ENCODE data around the gene ZBTB7C.

DNA sequence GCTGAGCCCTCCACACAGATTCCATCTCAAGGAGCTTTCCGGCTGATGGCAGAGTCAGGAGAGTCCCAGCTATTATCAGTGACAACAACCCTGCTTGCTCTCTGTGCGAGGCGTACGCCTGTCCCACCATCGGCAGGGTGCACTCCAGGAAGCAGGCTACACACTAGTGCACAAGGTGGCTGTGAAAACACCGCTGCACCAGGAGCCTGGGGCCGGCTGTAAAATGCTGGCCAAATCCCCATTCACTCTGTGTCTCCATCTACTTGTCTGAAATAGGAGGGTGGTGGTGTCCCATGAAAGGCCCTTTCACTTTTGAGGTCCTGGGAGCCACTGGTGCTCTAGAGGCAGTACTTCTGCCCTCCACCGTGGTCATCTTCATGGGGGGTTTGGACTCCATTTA lies 295.5 kb downstream of the ZBTB7C start:
- TF ChIP-seq EZH2 (IDR thresholded peaks at IDR 0.05; ENCODE audit: borderline replicate concordance, insufficient read depth, low read depth, low read length, poor library complexity, severe bottlenecking): no peak
- TF ChIP-seq, protein P1, sequence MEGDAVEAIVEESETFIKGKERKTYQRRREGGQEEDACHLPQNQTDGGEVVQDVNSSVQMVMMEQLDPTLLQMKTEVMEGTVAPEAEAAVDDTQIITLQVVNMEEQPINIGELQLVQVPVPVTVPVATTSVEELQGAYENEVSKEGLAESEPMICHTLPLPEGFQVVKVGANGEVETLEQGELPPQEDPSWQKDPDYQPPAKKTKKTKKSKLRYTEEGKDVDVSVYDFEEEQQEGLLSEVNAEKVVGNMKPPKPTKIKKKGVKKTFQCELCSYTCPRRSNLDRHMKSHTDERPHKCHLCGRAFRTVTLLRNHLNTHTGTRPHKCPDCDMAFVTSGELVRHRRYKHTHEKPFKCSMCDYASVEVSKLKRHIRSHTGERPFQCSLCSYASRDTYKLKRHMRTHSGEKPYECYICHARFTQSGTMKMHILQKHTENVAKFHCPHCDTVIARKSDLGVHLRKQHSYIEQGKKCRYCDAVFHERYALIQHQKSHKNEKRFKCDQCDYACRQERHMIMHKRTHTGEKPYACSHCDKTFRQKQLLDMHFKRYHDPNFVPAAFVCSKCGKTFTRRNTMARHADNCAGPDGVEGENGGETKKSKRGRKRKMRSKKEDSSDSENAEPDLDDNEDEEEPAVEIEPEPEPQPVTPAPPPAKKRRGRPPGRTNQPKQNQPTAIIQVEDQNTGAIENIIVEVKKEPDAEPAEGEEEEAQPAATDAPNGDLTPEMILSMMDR (IDR thresholded peaks at IDR 0.05): no peak

Data from B cell (primary cell).